IMR-90 (cell line): ENCODE data around the gene DEFB119. TPM values are rescaled to one million over a fixed set of nuclear protein-coding genes. Genes with fewer than 3 reads are reported as not detected.

Experiments used
- ATAC-seq: fragments of 200-7000 bp; cut with Tn5 transposase; 2 replicates; pipeline ENCODE4 v1.9.1; 2020; ENCODE audit warnings: low read depth, mild to moderate bottlenecking, moderate library complexity
- BruUV-seq: library from RNA; stranded (reverse); fragments of 400-500 nt; replicated peaks from 2 replicates; lab custom pipeline; 2021; lab: Mats Ljungman, UMichigan
- CTCF ChIA-PET: fragments of 300-600 bp; formaldehyde crosslinking; extraction: SDS; loops from one replicate; lab custom pipeline; 2021; ENCODE audit warnings: antibody characterized with exemption; lab: Yijun Ruan, JAX
- POLR2A ChIA-PET: fragments of 300-600 bp; sonication (Branson Sonifier 250); formaldehyde crosslinking; loops from one replicate; lab custom pipeline; 2022; ENCODE audit warnings: antibody characterized with exemption; ENCODE audit not compliant: unreplicated experiment; lab: Charles Lee
- DNase-seq: peaks from one replicate; pipeline ENCODE4 v3.0.0; 2013
- H2AFZ ChIP-seq: replicated peaks from 2 replicates; pipeline ENCODE3; 2013; ENCODE audit warnings: low read length, mild to moderate bottlenecking; ENCODE audit not compliant: poor library complexity
- H2AK5ac ChIP-seq: 2 replicates; pipeline ENCODE4 v1.6.1; 2013; ENCODE audit warnings: low read depth, low read length, inconsistent platforms
- H2AK9ac ChIP-seq: replicated peaks from 2 replicates; pipeline ENCODE3; 2013; ENCODE audit warnings: mild to moderate bottlenecking, low read depth, low read length, moderate library complexity; ENCODE audit not compliant: poor library complexity
- H2BK120ac ChIP-seq: 2 replicates; pipeline ENCODE4 v1.6.1; 2013; ENCODE audit warnings: low read depth, low read length, inconsistent platforms
- H2BK15ac ChIP-seq: 3 replicates; pipeline ENCODE4 v1.6.1; 2013; ENCODE audit warnings: low read depth, low read length, inconsistent platforms
- H2BK20ac ChIP-seq: 2 replicates; pipeline ENCODE4 v1.6.1; 2013; ENCODE audit warnings: low read depth, mild to moderate bottlenecking, inconsistent platforms, low read length, moderate library complexity
- H2BK5ac ChIP-seq: 2 replicates; pipeline ENCODE4 v1.6.1; 2013; ENCODE audit warnings: mild to moderate bottlenecking, low read depth, low read length, inconsistent platforms; ENCODE audit not compliant: poor library complexity, severe bottlenecking
- H3K14ac ChIP-seq: replicated peaks from 2 replicates; pipeline ENCODE4 v1.6.1; 2013; ENCODE audit warnings: low read depth, low read length, inconsistent platforms
- H3K18ac ChIP-seq: 2 replicates; pipeline ENCODE4 v1.6.1; 2013; ENCODE audit warnings: low read depth, low read length, control low read depth
- H3K23ac ChIP-seq: 2 replicates; pipeline ENCODE4 v1.6.1; 2013; ENCODE audit warnings: low read depth, low read length, inconsistent platforms
- H3K27ac ChIP-seq: 2 replicates; pipeline ENCODE4 v1.5.1; 2013; ENCODE audit warnings: mild to moderate bottlenecking, control low read depth, low read length; ENCODE audit not compliant: insufficient read depth
- H3K27me3 ChIP-seq: 2 replicates; pipeline ENCODE4 v1.6.1; 2013; ENCODE audit warnings: low read length; ENCODE audit not compliant: control insufficient read depth, insufficient read depth
- H3K36me3 ChIP-seq: 2 replicates; pipeline ENCODE4 v1.6.1; 2013; ENCODE audit warnings: low read length, mixed read lengths; ENCODE audit not compliant: control insufficient read depth, insufficient read depth
- H3K4ac ChIP-seq: 2 replicates; pipeline ENCODE4 v1.6.1; 2013; ENCODE audit warnings: low read depth, low read length, inconsistent platforms
- H3K4me1 ChIP-seq: 2 replicates; pipeline ENCODE4 v1.6.1; 2013; ENCODE audit warnings: low read length, mixed read lengths; ENCODE audit not compliant: control insufficient read depth, insufficient read depth
- H3K4me2 ChIP-seq: 2 replicates; pipeline ENCODE4 v1.6.1; 2013; ENCODE audit warnings: low read depth, mild to moderate bottlenecking, control low read depth, low read length, moderate library complexity
- H3K4me3 ChIP-seq: 2 replicates; pipeline ENCODE4 v1.5.1; 2013; ENCODE audit warnings: low read depth, mild to moderate bottlenecking, control low read depth, low read length, moderate library complexity; ENCODE audit not compliant: insufficient read depth
- H3K56ac ChIP-seq: 2 replicates; pipeline ENCODE4 v1.6.1; 2013; ENCODE audit warnings: low read length, inconsistent platforms; ENCODE audit not compliant: insufficient read depth; ENCODE audit errors: extremely low read depth
- H3K79me1 ChIP-seq, 2 experiments: 2 replicates each; pipeline ENCODE4 v1.6.1; 2013; ENCODE audit warnings: low read length in 2 of 2, inconsistent platforms in 1 of 2, low read depth in 1 of 2
- H3K9ac ChIP-seq: 2 replicates; pipeline ENCODE4 v1.6.1; 2013; ENCODE audit warnings: low read depth, low read length, control low read depth
- H3K9me1 ChIP-seq: 2 replicates; pipeline ENCODE4 v1.6.1; 2013; ENCODE audit warnings: low read length, inconsistent platforms; ENCODE audit not compliant: insufficient read depth
- H3K9me3 ChIP-seq: 2 replicates; pipeline ENCODE4 v1.6.1; 2013; ENCODE audit warnings: low read length; ENCODE audit not compliant: control insufficient read depth, insufficient read depth
- H4K20me1 ChIP-seq: 2 replicates; pipeline ENCODE4 v1.6.1; 2013; ENCODE audit warnings: low read length, inconsistent platforms; ENCODE audit not compliant: insufficient read depth
- H4K5ac ChIP-seq: 2 replicates; pipeline ENCODE4 v1.6.1; 2013; ENCODE audit warnings: mild to moderate bottlenecking, low read depth, low read length, control low read depth
- H4K8ac ChIP-seq, 2 experiments: 2 replicates each; pipeline ENCODE4 v1.6.1; 2013; ENCODE audit warnings: low read depth in 2 of 2, low read length in 2 of 2, control low read depth in 1 of 2, inconsistent platforms in 1 of 2
- H4K91ac ChIP-seq: 2 replicates; pipeline ENCODE4 v1.6.1; 2013; ENCODE audit warnings: low read depth, low read length, inconsistent platforms; ENCODE audit not compliant: insufficient read depth
- BHLHE40 ChIP-seq: fragments of 150-350 bp; IDR thresholded peaks from 2 replicates; pipeline ENCODE4 v1.6.1; 2016; ENCODE audit warnings: mild to moderate bottlenecking, low read depth, low read length
- CEBPB ChIP-seq: IDR thresholded peaks from 2 replicates; pipeline ENCODE4 v1.6.1; 2012; ENCODE audit warnings: low read depth, low read length, improper control_type of control experiment
- CHD1 ChIP-seq: IDR thresholded peaks from 2 replicates; pipeline ENCODE4 v1.6.1; 2012; ENCODE audit warnings: low read depth, low read length, improper control_type of control experiment
- FOS ChIP-seq: fragments of 150-350 bp; IDR thresholded peaks from 2 replicates; pipeline ENCODE4 v1.6.1; 2016; ENCODE audit warnings: low read depth, low read length
- MAFK ChIP-seq: IDR thresholded peaks from 2 replicates; pipeline ENCODE4 v1.6.1; 2012; ENCODE audit warnings: low read depth, low read length, improper control_type of control experiment
- MAZ ChIP-seq: IDR thresholded peaks from 2 replicates; pipeline ENCODE4 v1.6.1; 2012; ENCODE audit warnings: low read depth, mild to moderate bottlenecking, low read length, improper control_type of control experiment, moderate library complexity, borderline replicate concordance
- MXI1 ChIP-seq: IDR thresholded peaks from 2 replicates; pipeline ENCODE4 v1.6.1; 2012; ENCODE audit warnings: low read depth, mild to moderate bottlenecking, low read length, moderate library complexity, borderline replicate concordance
- NFE2L2 ChIP-seq: fragments of 150-350 bp; IDR thresholded peaks from 2 replicates; pipeline ENCODE4 v1.6.1; 2016; ENCODE audit warnings: low read depth, mild to moderate bottlenecking, low read length
- POLR2A ChIP-seq: IDR thresholded peaks from 2 replicates; pipeline ENCODE4 v1.6.1; 2012; ENCODE audit warnings: mild to moderate bottlenecking, low read depth, low read length
- RAD21 ChIP-seq: IDR thresholded peaks from 2 replicates; pipeline ENCODE4 v1.6.1; 2012; ENCODE audit warnings: low read length, improper control_type of control experiment
- RCOR1 ChIP-seq: IDR thresholded peaks from 2 replicates; pipeline ENCODE4 v1.6.1; 2012; ENCODE audit warnings: mild to moderate bottlenecking, low read length, improper control_type of control experiment; ENCODE audit not compliant: insufficient replicate concordance
- RFX5 ChIP-seq: IDR thresholded peaks from 2 replicates; pipeline ENCODE4 v1.8.0; 2012; ENCODE audit warnings: low read depth, mild to moderate bottlenecking, low read length, moderate library complexity
- SMC3 ChIP-seq: fragments of 150-350 bp; IDR thresholded peaks from 2 replicates; pipeline ENCODE4 v1.6.1; 2016; ENCODE audit warnings: low read depth, mild to moderate bottlenecking, antibody characterized with exemption, low read length, moderate library complexity
- WGBS, 2 experiments: methylation state at CpG; one replicate each; pipeline versions ENCODE4 v1.1.5 to v1.1.7; 2013; ENCODE audit warnings: missing lambda C conversion rate in 2 of 2; ENCODE audit not compliant: insufficient read length in 1 of 2; ENCODE audit errors: extremely low coverage in 2 of 2; 5-methylcytosine and 5-hydroxymethylcytosine counted together
- dilution Hi-C: fragments of 300-500 bp; cut with HindIII; formaldehyde crosslinking; loops from one replicate; pipeline ENCODE4 v1.14.3; 2018; ENCODE audit warnings: low sequenced_read_pairs; ENCODE audit not compliant: unreplicated experiment
- in situ Hi-C: fragments of 300-500 bp; cut with MboI; formaldehyde crosslinking; loops from 3 replicates; pipeline ENCODE4 v1.14.3; 2019; ENCODE audit warnings: low sequenced_read_pairs, inconsistent platforms, mixed read lengths
- intact Hi-C: fragments of 100-400 bp; cut with micrococcal nuclease; formaldehyde crosslinking; loops from 2 replicates; pipeline ENCODE4 v1.10.0; 2022
- polyA plus RNA-seq, 3 experiments: library from polyadenylated mRNA; depleted of rRNA; stranded (reverse); fragments of >200 nt; gene quantifications; 2 replicates each; pipeline ENCODE4 v1.2.3, GENCODE V29; 2012; ENCODE audit warnings: low replicate concordance in 1 of 3
- total RNA-seq: library from RNA; depleted of rRNA; stranded (reverse); fragments of >200 nt; gene quantifications from 2 replicates; pipeline ENCODE4 v1.2.3, GENCODE V29; 2012
- TF ChIP-seq, protein P1 (sequence below): fragments of 150-350 bp; IDR thresholded peaks from 2 replicates; pipeline ENCODE4 v1.6.1; 2016; ENCODE audit warnings: low read depth, mild to moderate bottlenecking, low read length, moderate library complexity, borderline replicate concordance
- TF ChIP-seq, protein P2 (sequence below): fragments of 150-350 bp; IDR thresholded peaks from 2 replicates; pipeline ENCODE4 v1.6.1; 2017; ENCODE audit warnings: mild to moderate bottlenecking, antibody characterized with exemption, low read length, low read depth
- TF ChIP-seq, protein P3 (sequence below): conservative IDR thresholded peaks from 2 replicates; pipeline ENCODE4 v1.5.1; 2012; ENCODE audit warnings: mild to moderate bottlenecking, low read depth, low read length, improper control_type of control experiment

DEFB119 gene
- total and polyA plus RNA-seq, 2 of the 4 experiments (the other 2 are of a cell fraction) = not detected

DNA sequence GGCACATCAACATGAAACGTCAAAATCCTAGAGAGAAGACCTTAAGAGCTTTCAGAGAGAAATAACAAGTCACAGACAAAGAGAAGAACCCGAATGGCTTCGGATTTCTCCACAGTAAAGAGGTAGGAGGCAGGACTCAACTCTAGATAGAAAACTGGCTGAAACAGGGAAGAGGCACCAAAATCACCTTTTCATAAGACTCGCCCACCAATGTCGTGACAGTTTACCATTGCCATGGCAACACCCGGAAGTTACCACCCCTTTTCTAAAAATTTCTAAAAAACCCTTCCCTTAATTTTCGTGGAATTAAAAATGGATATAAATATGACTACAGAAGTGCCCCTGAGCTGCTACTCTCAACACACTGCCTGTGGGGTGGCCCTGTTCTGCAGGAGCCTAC, 27.9 kb upstream of the DEFB119 start:
- H3K18ac ChIP-seq = no peak overlapping the region
- CTCF ChIA-PET = no interaction called here
- H3K27ac ChIP-seq = no peak overlapping the region
- no peak overlapping the region for H3K4me3 ChIP-seq
- H4K8ac ChIP-seq = no peak overlapping the region
- no peaks in the 10 kb centered on the region for H3K27me3 ChIP-seq
- no peaks in the 10 kb centered on the region for H3K9me3 ChIP-seq
- WGBS, 2 experiments = no CpG with 5 or more reads among the region's 7 CpGs
- H2AK5ac ChIP-seq = no peak overlapping the region
- no TSS peak for BruUV-seq
- no peaks in the 10 kb centered on the region for H3K36me3 ChIP-seq
- no peak overlapping the region for H3K56ac ChIP-seq
- dilution Hi-C loops = no loop called here
- no peak overlapping the region for H3K9ac ChIP-seq
- TF ChIP-seq, protein P1, sequence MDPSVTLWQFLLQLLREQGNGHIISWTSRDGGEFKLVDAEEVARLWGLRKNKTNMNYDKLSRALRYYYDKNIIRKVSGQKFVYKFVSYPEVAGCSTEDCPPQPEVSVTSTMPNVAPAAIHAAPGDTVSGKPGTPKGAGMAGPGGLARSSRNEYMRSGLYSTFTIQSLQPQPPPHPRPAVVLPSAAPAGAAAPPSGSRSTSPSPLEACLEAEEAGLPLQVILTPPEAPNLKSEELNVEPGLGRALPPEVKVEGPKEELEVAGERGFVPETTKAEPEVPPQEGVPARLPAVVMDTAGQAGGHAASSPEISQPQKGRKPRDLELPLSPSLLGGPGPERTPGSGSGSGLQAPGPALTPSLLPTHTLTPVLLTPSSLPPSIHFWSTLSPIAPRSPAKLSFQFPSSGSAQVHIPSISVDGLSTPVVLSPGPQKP = no peak
- TF ChIP-seq MAFK (no peak), FOS (no peak), BHLHE40 (no peak), SMC3 (no peak), CHD1 (no peak), MAZ (no peak), NFE2L2 (no peak), POLR2A (no peak), CEBPB (no peak), RFX5 (no peak), RCOR1 (no peak), RAD21 (no peak), MXI1 (no peak)
- TF ChIP-seq, protein P2, sequence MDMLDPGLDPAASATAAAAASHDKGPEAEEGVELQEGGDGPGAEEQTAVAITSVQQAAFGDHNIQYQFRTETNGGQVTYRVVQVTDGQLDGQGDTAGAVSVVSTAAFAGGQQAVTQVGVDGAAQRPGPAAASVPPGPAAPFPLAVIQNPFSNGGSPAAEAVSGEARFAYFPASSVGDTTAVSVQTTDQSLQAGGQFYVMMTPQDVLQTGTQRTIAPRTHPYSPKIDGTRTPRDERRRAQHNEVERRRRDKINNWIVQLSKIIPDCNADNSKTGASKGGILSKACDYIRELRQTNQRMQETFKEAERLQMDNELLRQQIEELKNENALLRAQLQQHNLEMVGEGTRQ = no peak
- TF ChIP-seq, protein P3, sequence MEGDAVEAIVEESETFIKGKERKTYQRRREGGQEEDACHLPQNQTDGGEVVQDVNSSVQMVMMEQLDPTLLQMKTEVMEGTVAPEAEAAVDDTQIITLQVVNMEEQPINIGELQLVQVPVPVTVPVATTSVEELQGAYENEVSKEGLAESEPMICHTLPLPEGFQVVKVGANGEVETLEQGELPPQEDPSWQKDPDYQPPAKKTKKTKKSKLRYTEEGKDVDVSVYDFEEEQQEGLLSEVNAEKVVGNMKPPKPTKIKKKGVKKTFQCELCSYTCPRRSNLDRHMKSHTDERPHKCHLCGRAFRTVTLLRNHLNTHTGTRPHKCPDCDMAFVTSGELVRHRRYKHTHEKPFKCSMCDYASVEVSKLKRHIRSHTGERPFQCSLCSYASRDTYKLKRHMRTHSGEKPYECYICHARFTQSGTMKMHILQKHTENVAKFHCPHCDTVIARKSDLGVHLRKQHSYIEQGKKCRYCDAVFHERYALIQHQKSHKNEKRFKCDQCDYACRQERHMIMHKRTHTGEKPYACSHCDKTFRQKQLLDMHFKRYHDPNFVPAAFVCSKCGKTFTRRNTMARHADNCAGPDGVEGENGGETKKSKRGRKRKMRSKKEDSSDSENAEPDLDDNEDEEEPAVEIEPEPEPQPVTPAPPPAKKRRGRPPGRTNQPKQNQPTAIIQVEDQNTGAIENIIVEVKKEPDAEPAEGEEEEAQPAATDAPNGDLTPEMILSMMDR = no peak
- H3K4me2 ChIP-seq = no peak overlapping the region
- no peak overlapping the region for H2AK9ac ChIP-seq
- no peak overlapping the region for H4K5ac ChIP-seq
- no peak overlapping the region for H2BK15ac ChIP-seq
- H2BK20ac ChIP-seq = no peak overlapping the region
- no peak overlapping the region for H3K14ac ChIP-seq
- H3K9me1 ChIP-seq = no peaks in the 10 kb centered on the region
- intact Hi-C loops = no loop called here
- ATAC-seq = no peak
- H3K23ac ChIP-seq = no peak overlapping the region
- H4K20me1 ChIP-seq = no peaks in the 10 kb centered on the region
- in situ Hi-C loops = no loop called here
- H4K91ac ChIP-seq = no peak overlapping the region
- no peak overlapping the region for H2BK120ac ChIP-seq
- H2BK5ac ChIP-seq = no peak overlapping the region
- no peak overlapping the region for H2AFZ ChIP-seq
- DNase-seq = no peak
- no peak overlapping the region for H3K4ac ChIP-seq
- POLR2A ChIA-PET = no interaction called here
- H3K79me1 ChIP-seq = no peaks in the 10 kb centered on the region
- no peaks in the 10 kb centered on the region for H3K4me1 ChIP-seq
